Stimulated activated naive B cell treated with anti-CD40 and anti-IgM and Interleukin-4, amounts not matched to agents 10 μg/mL and 1 μg/mL and 100 μg/mL, for 72 hours (primary cell): ENCODE results near the gene NCKAP1.
"Not testable (repeated sequence)": the region's sequence is repeated elsewhere in the genome, so short reads cannot be mapped to it uniquely, and the experiment has no call there.

Experiments used
- ATAC-seq, 2 donors: fragments of 150-1000 bp; cut with Tn5 transposase; replicated peaks; 2 replicates each; pipeline ENCODE4 v1.10.0; 2021; ENCODE audit warnings: moderate library complexity in 1 of 2
- DNase-seq: peaks from one replicate; pipeline ENCODE4 v3.0.0; 2021
- H3K27ac Mint-ChIP-seq: one replicate; pipeline ENCODE4 v1.8.0; 2022; ENCODE audit warnings: mild to moderate bottlenecking, mixed read lengths
- H3K27me3 Mint-ChIP-seq, 2 donors: one replicate each; pipeline ENCODE4 v1.8.0; 2022; ENCODE audit warnings: mixed read lengths in 2 of 2
- H3K36me3 Mint-ChIP-seq, 2 donors: one replicate each; pipeline ENCODE4 v1.8.0; 2022; ENCODE audit warnings: mixed read lengths in 2 of 2, mild to moderate bottlenecking in 1 of 2
- H3K4me1 Mint-ChIP-seq, 2 donors: one replicate each; pipeline ENCODE4 v1.8.0; 2022; ENCODE audit warnings: mixed read lengths in 2 of 2, mild to moderate bottlenecking in 1 of 2
- H3K4me3 Mint-ChIP-seq, 2 donors: one replicate each; pipeline ENCODE4 v1.8.0; 2022; ENCODE audit warnings: mild to moderate bottlenecking in 2 of 2, mixed read lengths in 2 of 2, moderate library complexity in 1 of 2
- H3K9me3 Mint-ChIP-seq, 2 donors: one replicate each; pipeline ENCODE4 v1.8.0; 2022; ENCODE audit warnings: mixed read lengths in 2 of 2, mild to moderate bottlenecking in 1 of 2

Gene NCKAP1

DNA sequence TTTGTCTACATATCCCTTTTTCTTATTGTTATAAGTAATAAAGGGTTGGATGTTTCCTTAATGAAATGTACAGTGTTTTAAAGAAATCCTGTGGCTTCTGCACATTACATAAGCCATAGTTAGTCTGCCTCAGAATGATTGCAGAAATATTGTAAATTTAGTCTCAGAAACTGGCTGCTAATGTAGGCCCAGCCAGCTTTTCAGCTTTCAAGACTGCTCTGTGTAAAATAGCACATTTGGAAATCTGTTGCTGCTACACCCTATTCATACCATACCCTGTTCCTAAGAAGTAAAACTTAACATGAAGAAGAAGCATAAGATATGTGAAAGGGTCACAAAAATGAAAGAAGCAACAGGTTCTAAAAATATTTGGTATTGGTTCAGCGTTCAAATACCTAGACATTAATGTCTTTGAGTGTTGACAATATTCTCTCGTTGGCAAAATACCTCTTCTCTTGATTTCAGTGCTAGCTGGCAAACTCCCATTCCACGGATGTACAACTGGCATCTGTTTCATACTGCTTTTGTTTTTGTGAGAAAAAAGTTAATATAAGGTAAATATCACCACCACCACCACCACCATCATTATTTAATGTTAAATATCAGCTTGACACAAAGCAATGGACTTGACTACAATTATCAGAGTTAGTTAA lies 19.2 kb upstream of the NCKAP1 start:
- H3K27ac Mint-ChIP-seq: no peak overlapping the region
- ATAC-seq: no peak
- no peaks in the 10 kb centered on the region for H3K4me1 Mint-ChIP-seq
- peaks cover 22 to 27% of the 10 kb centered on the region in 2 donors for H3K27me3 Mint-ChIP-seq
- H3K4me3 Mint-ChIP-seq: no peak overlapping the region
- DNase-seq: no peak
- no peaks in the 10 kb centered on the region for H3K9me3 Mint-ChIP-seq
- no peaks in the 10 kb centered on the region for H3K36me3 Mint-ChIP-seq

- Mint-ChIP-seq H3K27ac (no peak overlapping the region), H3K9me3 (peaks cover 12% of the 10 kb centered on the region in 2 donors), H3K4me3 (no peak overlapping the region), H3K27me3 (peaks cover 14 to 35% of the 10 kb centered on the region in 2 donors), H3K4me1 (no peaks in the 10 kb centered on the region), H3K36me3 (peaks cover 5 to 6% of the 10 kb centered on the region in 2 donors)
- no peak for DNase-seq
- no peak for ATAC-seq
Observed at GRCh38 chr2:183049420-183049819, 11.2 kb upstream of the NCKAP1 start.

- Mint-ChIP-seq H3K27me3 (peaks cover 21 to 42% of the 10 kb centered on the region in 2 donors), H3K9me3 (peaks cover 12 to 16% of the 10 kb centered on the region in 2 donors)
- H3K27ac Mint-ChIP-seq, DNase-seq, H3K36me3 Mint-ChIP-seq, H3K4me3 Mint-ChIP-seq, ATAC-seq, H3K4me1 Mint-ChIP-seq: not testable (repeated sequence)
Observed at GRCh38 chr2:183047486-183048125, 9.3 kb upstream of the NCKAP1 start.

GRCh38 chr2:183043580-183043979 lies 5.3 kb upstream of the NCKAP1 start:
- peaks cover 49 to 62% of the 10 kb centered on the region in 2 donors for H3K27me3 Mint-ChIP-seq

GRCh38 chr2:183040604-183041003 lies 2.3 kb upstream of the NCKAP1 start:
- peaks cover 60 to 63% of the 10 kb centered on the region in 2 donors for H3K27me3 Mint-ChIP-seq
- H3K9me3 Mint-ChIP-seq: peaks cover 9 to 15% of the 10 kb centered on the region in 2 donors
- no peak overlapping the region for H3K4me3 Mint-ChIP-seq
- H3K4me1 Mint-ChIP-seq: peaks cover 12 to 26% of the 10 kb centered on the region in 2 donors
- DNase-seq (no peak), ATAC-seq (no peak)
- no peak overlapping the region for H3K27ac Mint-ChIP-seq
- peaks cover 5 to 13% of the 10 kb centered on the region in 2 donors for H3K36me3 Mint-ChIP-seq

More at GRCh38 chr2:183043580-183043979, 5.3 kb upstream of the NCKAP1 start:
- not testable (repeated sequence) for H3K4me3 Mint-ChIP-seq, H3K4me1 Mint-ChIP-seq, ATAC-seq, H3K27ac Mint-ChIP-seq, DNase-seq
- Mint-ChIP-seq H3K9me3 (peaks cover 12 to 16% of the 10 kb centered on the region in 2 donors), H3K36me3 (peaks cover 5 to 12% of the 10 kb centered on the region in 2 donors)

- Mint-ChIP-seq H3K4me3 (peak overlapping the region; percentile 67 to 79), H3K27me3 (peaks cover 51 to 57% of the 10 kb centered on the region in 2 donors), H3K27ac (no peak overlapping the region), H3K36me3 (peaks cover 0 to 4% of the 10 kb centered on the region in 2 donors), H3K9me3 (no peaks in the 10 kb centered on the region), H3K4me1 (peaks cover 13 to 30% of the 10 kb centered on the region in 2 donors)
- ATAC-seq (peak; percentile 49 to 60), DNase-seq (no peak)
Observed at GRCh38 chr2:183037553-183038340, 510 bp downstream of the NCKAP1 start.

GRCh38 chr2:183037074-183037552 lies 1.1 kb downstream of the NCKAP1 start:
- H3K27ac Mint-ChIP-seq: no peak overlapping the region
- H3K4me1 Mint-ChIP-seq: peaks cover 13 to 30% of the 10 kb centered on the region in 2 donors
- H3K27me3 Mint-ChIP-seq: peaks cover 46 to 55% of the 10 kb centered on the region in 2 donors
- peaks cover 0 to 4% of the 10 kb centered on the region in 2 donors for H3K36me3 Mint-ChIP-seq
- H3K9me3 Mint-ChIP-seq: no peaks in the 10 kb centered on the region
- H3K4me3 Mint-ChIP-seq: no peak overlapping the region
- DNase-seq: no peak
- ATAC-seq: no peak

GRCh38 chr2:183035954-183036669 lies 2.1 kb downstream of the NCKAP1 start:
- peaks cover 49 to 56% of the 10 kb centered on the region in 2 donors for H3K27me3 Mint-ChIP-seq
- DNase-seq (no peak), ATAC-seq (peak; percentile 60 to 65)
- H3K27ac Mint-ChIP-seq: peak overlapping the region; percentile 65
- H3K4me1 Mint-ChIP-seq: peaks cover 13 to 30% of the 10 kb centered on the region in 2 donors
- peaks cover 0 to 4% of the 10 kb centered on the region in 2 donors for H3K36me3 Mint-ChIP-seq
- H3K4me3 Mint-ChIP-seq: no peak overlapping the region
- no peaks in the 10 kb centered on the region for H3K9me3 Mint-ChIP-seq

DNA sequence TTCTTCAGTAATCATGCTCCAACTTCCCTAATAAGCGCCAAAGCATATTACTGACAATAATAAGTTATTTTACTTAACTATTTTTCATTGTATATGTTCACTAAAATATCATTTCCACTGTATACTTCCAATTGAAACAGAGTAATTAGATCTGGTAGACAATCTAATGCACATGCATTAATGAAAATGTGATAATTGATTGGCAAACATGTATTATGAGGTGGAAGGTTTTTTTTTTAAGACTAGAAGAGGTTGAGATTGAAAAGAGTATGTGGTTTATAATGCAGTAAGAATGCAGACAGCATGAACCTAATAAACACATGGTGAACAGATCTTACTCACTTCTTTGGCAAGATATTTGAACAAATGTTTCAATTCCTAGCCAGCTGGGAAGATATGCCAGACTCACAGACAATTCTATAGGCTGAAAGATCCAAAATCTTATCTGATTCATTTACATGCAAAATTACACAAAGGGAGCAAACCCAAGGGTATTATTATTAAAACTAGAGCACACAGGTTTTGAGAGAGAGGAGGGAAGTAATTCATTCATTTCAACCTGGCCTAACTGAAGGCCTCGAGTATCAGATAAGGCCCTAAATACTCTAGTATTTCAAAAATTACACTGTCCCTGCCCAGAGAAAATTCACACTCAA lies 2.8 kb downstream of the NCKAP1 start:
- Mint-ChIP-seq H3K4me1 (peaks cover 11 to 30% of the 10 kb centered on the region in 2 donors), H3K27ac (no peak overlapping the region), H3K36me3 (peaks cover 0 to 4% of the 10 kb centered on the region in 2 donors), H3K9me3 (no peaks in the 10 kb centered on the region), H3K4me3 (no peak overlapping the region), H3K27me3 (peaks cover 49 to 55% of the 10 kb centered on the region in 2 donors)
- ATAC-seq: no peak
- no peak for DNase-seq

GRCh38 chr2:183034806-183035205 lies 3.5 kb downstream of the NCKAP1 start:
- DNase-seq (no peak), ATAC-seq (no peak)
- Mint-ChIP-seq H3K4me3 (no peak overlapping the region), H3K9me3 (no peaks in the 10 kb centered on the region), H3K4me1 (peaks cover 11 to 30% of the 10 kb centered on the region in 2 donors), H3K27me3 (peaks cover 50 to 55% of the 10 kb centered on the region in 2 donors), H3K36me3 (peaks cover 0 to 4% of the 10 kb centered on the region in 2 donors), H3K27ac (no peak overlapping the region)

GRCh38 chr2:183033951-183034350 lies 4.3 kb downstream of the NCKAP1 start:
- Mint-ChIP-seq H3K4me1 (peaks cover 9 to 28% of the 10 kb centered on the region in 2 donors), H3K4me3 (no peak overlapping the region), H3K36me3 (peaks cover 0 to 4% of the 10 kb centered on the region in 2 donors), H3K27me3 (peaks cover 52 to 55% of the 10 kb centered on the region in 2 donors), H3K9me3 (no peaks in the 10 kb centered on the region), H3K27ac (no peak overlapping the region)
- no peak for ATAC-seq
- no peak for DNase-seq

DNA sequence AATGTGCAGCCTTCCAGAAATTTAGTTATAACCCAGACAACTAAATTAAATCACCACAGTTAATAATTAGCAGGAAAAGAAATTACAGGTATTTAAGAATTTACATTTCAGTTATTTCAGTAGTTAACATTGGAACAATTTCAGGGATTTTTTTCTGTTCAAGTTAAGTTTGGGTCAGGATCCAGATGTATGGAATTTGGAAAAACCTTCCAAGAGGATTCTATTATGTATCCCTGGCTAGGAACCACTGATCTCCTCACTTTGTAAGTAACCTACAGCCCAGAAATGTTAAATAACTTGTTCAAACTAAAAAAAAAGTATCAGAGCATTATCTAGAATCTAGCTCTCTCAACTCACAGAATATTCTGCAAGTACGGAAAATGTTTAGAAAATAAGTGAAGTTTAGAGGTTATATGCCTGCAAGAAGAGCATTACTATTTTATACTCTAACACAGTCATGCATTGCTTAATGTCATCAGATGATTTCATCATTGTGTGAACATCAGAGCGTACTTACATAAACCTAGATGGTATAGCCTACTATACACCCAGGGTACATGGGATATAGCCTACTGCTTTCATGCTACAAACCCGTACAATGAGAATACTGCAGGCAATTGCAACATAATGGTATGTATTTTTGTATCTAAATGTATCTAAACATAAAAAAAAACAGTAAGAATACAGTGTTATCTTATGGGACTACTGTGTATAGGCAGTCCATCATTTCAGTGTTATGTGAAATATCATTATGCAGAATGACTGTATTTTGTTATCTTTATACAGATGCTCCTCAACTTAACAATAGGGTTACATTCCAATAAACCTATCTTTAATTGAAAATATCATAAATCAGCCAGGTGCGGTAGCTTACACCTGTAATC lies 6.1 kb downstream of the NCKAP1 start:
- H3K27me3 Mint-ChIP-seq: peaks cover 50 to 51% of the 10 kb centered on the region in 2 donors

More for the DNA sequence above, 6.1 kb downstream of the NCKAP1 start:
- Mint-ChIP-seq H3K27ac (no peak overlapping the region), H3K9me3 (no peaks in the 10 kb centered on the region), H3K36me3 (no peaks in the 10 kb centered on the region), H3K4me1 (peaks cover 3 to 16% of the 10 kb centered on the region in 2 donors), H3K4me3 (no peak overlapping the region)
- DNase-seq: no peak
- ATAC-seq: no peak
